GM12874 (cell line): ENCODE measurements around the gene RUNX3.
A peak's percentile ranks its signal among the peaks of the same experiment; 100 is the strongest.

Source experiments
- CTCF ChIP-seq: IDR thresholded peaks from 2 replicates; pipeline ENCODE4 v1.5.1; 2011; ENCODE audit warnings: low read depth, mild to moderate bottlenecking, control low read depth, low read length, moderate library complexity; ENCODE audit not compliant: insufficient read depth

Gene RUNX3

GRCh38 chr1:24965571-24965930 lies 35.5 kb upstream of the RUNX3 start:
- no peak for TF ChIP-seq CTCF

- no peak for TF ChIP-seq CTCF
Observed at GRCh38 chr1:24964811-24965570, 34.9 kb upstream of the RUNX3 start.

GRCh38 chr1:24963943-24964693 lies 34.0 kb upstream of the RUNX3 start:
- TF ChIP-seq CTCF: no peak

GRCh38 chr1:24963099-24963872 lies 33.2 kb upstream of the RUNX3 start:
- peak; percentile 42 for TF ChIP-seq CTCF

GRCh38 chr1:24961961-24962861 lies 32.1 kb upstream of the RUNX3 start:
- peak; percentile 36 for TF ChIP-seq CTCF

GRCh38 chr1:24961334-24961733 lies 31.3 kb upstream of the RUNX3 start:
- no peak for TF ChIP-seq CTCF
